Stimulated activated CD4-positive, alpha-beta T cell treated with anti-CD3 and anti-CD28 coated beads, Interleukin-12 subunit alpha, Interleukin-12 subunit beta, amount 100 ng/mL, for 48 hours (primary cell): ENCODE measurements around the gene RBBP8.

Experiments used
- DNase-seq, 3 donors: peaks; one replicate each; pipeline ENCODE4 v3.0.0-alpha.2; 2020; ENCODE audit warnings: low read depth in 2 of 3, low spot score in 1 of 3

RBBP8 gene

GRCh38 chr18:23059541-23060465 is 126.7 kb downstream of the RBBP8 start:
- DNase-seq = no peak

- DNase-seq = no peak
Measured at GRCh38 chr18:23062011-23062410, 128.9 kb downstream of the RBBP8 start.

GRCh38 chr18:23063502-23063901 is 130.4 kb downstream of the RBBP8 start:
- no peak for DNase-seq

- DNase-seq = no peak
Measured at GRCh38 chr18:23065234-23065806, 132.2 kb downstream of the RBBP8 start.

GRCh38 chr18:23066060-23066459 is 132.9 kb downstream of the RBBP8 start:
- DNase-seq = no peak

- DNase-seq = no peak
Measured at GRCh38 chr18:23066504-23067039, 133.4 kb downstream of the RBBP8 start.

GRCh38 chr18:23067236-23067635 is 134.1 kb downstream of the RBBP8 start:
- DNase-seq = no peak

- DNase-seq = no peak
Measured at GRCh38 chr18:23068011-23068410, 134.9 kb downstream of the RBBP8 start.

- DNase-seq = no peak
Measured at GRCh38 chr18:23068570-23069310, 135.6 kb downstream of the RBBP8 start.

GRCh38 chr18:23069481-23069880 is 136.4 kb downstream of the RBBP8 start:
- DNase-seq = no peak

GRCh38 chr18:23069898-23070297 is 136.8 kb downstream of the RBBP8 start:
- no peak for DNase-seq

GRCh38 chr18:23071285-23071684 is 138.2 kb downstream of the RBBP8 start:
- peak; percentile 37 to 69 (median 56) for DNase-seq

GRCh38 chr18:23072079-23072478 is 139.0 kb downstream of the RBBP8 start:
- DNase-seq = no peak

GRCh38 chr18:23073996-23074606 is 141.0 kb downstream of the RBBP8 start:
- DNase-seq = no peak
